ENCODE results near the gene CLPSL1.

Gene CLPSL1

DNA sequence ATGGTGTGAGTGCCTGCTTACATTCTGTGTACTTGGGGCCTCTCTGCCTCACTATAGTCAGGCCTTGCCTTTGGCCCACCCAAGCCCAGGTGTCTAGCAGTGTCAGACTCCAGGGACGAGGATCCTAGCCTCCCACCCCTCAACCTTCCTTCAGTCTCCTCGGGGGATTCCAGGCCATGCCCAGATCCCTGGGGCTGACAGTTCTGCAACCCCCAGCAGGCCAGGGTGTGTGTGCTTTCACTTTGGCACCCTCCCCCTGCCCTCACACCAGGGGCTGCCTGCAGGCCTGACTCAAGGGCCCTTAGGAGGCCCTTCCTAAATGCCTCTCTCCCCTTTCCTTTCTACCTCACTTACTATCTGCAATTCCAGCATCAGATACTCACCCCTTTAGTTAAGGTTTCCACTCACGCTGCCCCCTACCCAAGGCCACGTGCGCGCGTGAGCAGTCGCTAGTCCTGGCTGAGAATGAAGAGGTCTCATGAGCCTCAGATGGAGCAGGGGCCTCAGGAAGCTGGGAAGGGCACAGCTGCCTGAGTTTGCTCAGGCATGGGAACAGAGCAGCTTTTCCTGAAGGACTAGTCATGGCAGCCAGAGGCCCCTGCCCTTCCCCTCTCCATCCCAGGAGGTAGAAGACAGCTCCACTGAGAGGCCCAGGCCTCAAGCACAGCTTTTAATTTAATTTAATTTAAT lies 17.2 kb downstream of the CLPSL1 start:
- DNase-seq: no peak

GRCh38 chr6:35798706-35799105 lies 17.9 kb downstream of the CLPSL1 start:
- no peak for DNase-seq

- no peak for DNase-seq
Measured at GRCh38 chr6:35801148-35801547, 20.3 kb downstream of the CLPSL1 start.

DNA sequence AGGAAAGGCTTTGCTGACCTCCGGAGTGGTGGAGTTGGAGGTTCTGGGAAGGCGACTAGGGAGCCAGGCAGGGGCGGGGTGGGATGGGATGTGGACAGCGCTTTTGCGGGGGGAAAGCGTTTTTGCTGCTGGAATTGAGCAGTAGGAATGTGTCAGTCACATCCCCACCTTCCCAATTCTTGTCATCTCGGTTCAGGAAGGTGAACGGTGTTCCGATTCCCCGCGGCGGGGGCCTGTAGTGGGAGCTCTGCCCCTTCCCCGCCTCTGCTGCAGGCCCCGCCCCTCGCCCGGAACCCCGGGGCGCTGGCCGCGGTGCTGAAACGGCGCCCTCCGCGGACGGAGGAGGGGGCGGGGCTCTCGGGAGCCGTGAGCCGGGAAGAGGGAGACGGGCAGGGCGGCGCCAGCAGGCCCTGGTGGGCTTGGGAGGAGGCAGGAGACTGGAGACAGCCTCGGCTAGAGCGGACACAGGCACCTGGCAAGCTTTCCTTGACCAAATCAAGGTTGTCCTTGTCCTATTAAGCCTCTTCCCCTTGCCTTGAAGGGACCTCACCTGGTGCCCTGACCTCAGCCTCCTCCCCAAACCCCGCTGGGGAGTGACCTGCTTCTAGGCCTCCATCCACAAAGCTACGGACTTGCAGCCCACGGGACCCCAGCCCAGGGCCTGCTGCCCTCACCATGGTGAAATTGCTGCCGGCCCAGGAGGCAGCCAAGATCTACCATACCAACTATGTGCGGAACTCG lies 24.3 kb downstream of the CLPSL1 start, which contains the start of gene LHFPL5:
Gene LHFPL5, plus strand, starts transcription at position 357 of the 741 bp plus-strand sequence. Its CDS starts 319 bp downstream, at position 676.
- DNase-seq: peak; percentile 77

- DNase-seq: no peak
Measured at GRCh38 chr6:35808688-35809087, 27.9 kb downstream of the CLPSL1 start.

- no peak for DNase-seq
Measured at GRCh38 chr6:35809809-35810208, 29.0 kb downstream of the CLPSL1 start.

DNA sequence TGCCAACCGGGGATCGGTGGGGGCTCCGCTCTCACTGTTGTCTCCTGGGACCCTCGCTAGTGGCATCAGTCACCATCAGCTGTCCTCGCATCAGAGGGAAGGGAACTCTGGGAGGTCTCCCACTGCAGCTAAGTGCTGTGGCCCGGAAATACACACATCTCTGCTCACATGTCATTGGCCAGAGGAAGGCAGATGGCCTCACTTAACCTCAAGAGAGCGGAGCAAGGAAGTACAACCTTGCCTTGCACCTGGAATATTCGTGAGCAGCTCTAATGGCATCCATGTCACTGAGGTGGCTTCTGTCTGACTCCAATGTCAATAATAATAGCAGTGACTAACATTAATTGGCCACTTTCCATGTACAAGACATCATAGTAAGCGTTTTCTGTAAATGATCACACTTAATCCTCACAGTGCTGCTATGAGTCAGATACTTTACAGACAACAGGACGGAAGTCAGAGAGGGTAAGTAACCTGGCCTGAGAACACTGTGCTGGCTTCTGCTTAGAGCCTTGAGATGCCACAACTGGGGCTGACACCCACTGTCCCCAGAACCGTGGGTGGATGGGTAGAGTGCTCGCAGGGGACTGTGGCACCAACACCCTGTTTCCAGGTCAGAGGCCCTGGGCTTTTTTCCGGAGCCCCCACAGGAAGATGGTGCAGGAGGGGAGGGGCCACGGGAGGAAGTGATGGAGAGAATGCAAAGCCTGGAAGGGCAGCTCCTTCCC lies 30.3 kb downstream of the CLPSL1 start:
- DNase-seq: peak; percentile 43

DNA sequence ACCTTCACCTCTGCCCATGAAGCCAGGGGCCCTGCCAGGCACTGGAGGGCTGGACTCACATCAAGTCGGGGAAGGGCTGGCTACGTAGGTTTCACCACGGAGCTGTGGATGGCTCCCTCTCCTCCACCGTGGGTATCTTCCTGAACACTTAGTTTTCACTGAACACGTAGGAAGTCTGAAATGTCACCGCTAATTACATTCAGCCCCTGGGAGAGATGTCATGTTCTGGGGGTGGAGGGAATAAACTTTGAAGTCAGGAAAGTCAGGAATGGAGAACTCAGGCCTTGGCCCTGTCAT lies 30.8 kb downstream of the CLPSL1 start:
- no peak for DNase-seq

- DNase-seq: no peak
Measured at GRCh38 chr6:35817515-35817914, 36.7 kb downstream of the CLPSL1 start.

DNA sequence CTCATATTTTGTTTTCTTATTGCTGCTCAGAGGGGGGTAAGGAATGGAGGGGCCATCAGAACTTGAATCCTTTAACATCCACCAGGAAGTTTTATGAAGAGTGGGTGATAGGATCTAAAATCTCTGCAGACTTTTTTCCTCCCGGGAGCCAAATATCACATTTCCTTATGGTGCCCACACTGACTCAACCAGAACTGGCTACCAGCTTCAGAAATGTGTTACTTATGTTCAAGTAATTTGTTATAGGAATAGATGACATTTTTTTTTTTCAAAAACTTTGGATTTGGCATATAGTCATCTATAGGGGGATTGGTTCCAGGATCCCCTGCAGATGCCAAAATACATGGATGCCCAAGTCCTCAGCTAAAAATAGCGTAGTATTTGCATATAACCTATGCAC lies 42.8 kb downstream of the CLPSL1 start:
- no peak for DNase-seq

DNA sequence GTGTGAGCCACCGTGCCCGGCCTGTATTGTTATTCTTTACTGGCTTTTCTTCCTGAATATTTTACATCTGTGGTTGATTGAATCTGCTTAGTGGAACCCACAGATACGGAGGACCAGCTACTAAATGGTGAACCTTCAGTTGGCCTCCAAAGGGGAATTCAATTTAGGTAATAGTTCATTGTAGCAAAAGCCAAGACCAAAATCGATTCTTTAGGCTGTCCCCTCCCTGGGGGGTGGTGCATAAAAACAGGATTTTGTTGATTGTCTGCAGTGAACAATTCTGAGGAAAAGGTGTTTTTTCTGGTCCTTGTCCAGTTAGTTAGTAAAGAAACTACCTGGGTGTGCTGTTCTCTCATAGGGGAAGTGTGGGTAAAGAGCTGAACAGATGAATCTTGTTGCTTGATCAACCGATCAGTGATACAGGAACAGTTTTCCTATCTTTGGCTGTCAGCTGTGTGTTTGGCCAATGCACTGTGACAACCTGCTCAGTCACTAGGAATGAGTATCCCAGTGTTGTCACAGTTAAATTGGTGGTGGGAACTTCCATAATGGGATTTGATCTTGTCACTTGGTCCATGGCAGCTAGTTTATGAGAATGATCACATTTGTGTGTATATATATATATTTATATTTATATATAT lies 43.9 kb downstream of the CLPSL1 start:
- no peak for DNase-seq

GRCh38 chr6:35829306-35829705 lies 48.5 kb downstream of the CLPSL1 start:
- DNase-seq: no peak

GRCh38 chr6:35831257-35832007 lies 50.6 kb downstream of the CLPSL1 start:
- DNase-seq: no peak

DNA sequence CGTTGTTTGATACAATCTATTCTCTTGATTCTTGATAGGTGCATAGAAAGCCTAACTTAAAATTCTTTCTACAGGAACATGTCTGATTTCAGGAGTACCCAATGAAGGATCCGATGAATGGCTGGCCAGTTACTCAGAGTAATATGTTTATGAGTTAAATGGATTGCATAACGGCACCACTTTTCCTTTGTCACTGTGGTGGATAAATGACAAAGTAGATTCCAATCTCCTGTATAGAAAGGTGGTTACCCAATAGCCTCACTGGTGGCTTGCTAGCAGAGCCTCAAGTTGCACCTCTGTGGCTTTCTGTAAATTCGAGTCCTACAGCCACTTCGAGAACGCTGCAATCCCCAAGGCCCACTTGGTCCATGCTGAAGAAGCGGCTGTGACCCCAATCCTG lies 52.7 kb downstream of the CLPSL1 start:
- DNase-seq: no peak

All from RPMI8226 (cell line).